Thoracic aorta (tissue), 2 donors: Measurements from ENCODE around the gene FAM177B. TPM values are rescaled to one million over a fixed set of nuclear protein-coding genes. Genes with fewer than 3 reads are reported as not detected.

Experiments used
- ATAC-seq: fragments of 150-250 bp; one replicate; pipeline ENCODE4 v1.8.0; 2017; ENCODE audit warnings: low read depth; ENCODE audit not compliant: insufficient number of reproducible peaks, low FRiP score
- DNase-seq: peaks from one replicate; pipeline ENCODE4 v3.0.0-alpha.2; 2020; ENCODE audit warnings: low spot score
- H3K27ac ChIP-seq, 2 donors: fragments of 200-600 bp; sonication (generic); 1 replicate in 1 of 2; 2 replicates in 1 of 2; pipeline ENCODE4 v1.5.1; 2016; ENCODE audit warnings: mild to moderate bottlenecking in 2 of 2, moderate library complexity in 2 of 2
- H3K27me3 ChIP-seq: fragments of 200-600 bp; sonication (generic); replicated peaks from 2 replicates; pipeline ENCODE4 v1.6.0; 2016; ENCODE audit warnings: mild to moderate bottlenecking; ENCODE audit not compliant: insufficient read depth
- H3K36me3 ChIP-seq: fragments of 200-600 bp; sonication (generic); one replicate; pipeline ENCODE4 v1.5.1; 2016
- H3K4me1 ChIP-seq, 2 donors: fragments of 200-600 bp; sonication (generic); 1 replicate in 1 of 2; 2 replicates in 1 of 2; pipeline versions ENCODE4 v1.5.1 to v1.6.0; 2016; ENCODE audit warnings: low read depth in 2 of 2, mild to moderate bottlenecking in 1 of 2; ENCODE audit not compliant: control insufficient read depth in 1 of 2
- H3K4me3 ChIP-seq: fragments of 200-600 bp; sonication (generic); 2 replicates; pipeline ENCODE4 v1.5.1; 2016; ENCODE audit warnings: mild to moderate bottlenecking
- H3K9me3 ChIP-seq: fragments of 200-600 bp; sonication (generic); 2 replicates; pipeline ENCODE4 v1.5.1; 2016
- CTCF ChIP-seq: fragments of 200-600 bp; sonication (generic); IDR thresholded peaks from one replicate; pipeline ENCODE4 v1.5.1; 2019; ENCODE audit warnings: antibody characterized with exemption
- total RNA-seq, 2 donors: library from RNA; depleted of rRNA; stranded (reverse); fragments of >200 nt; gene quantifications; one replicate each; pipeline versions ENCODE4 v1.1.0 to v1.2.3, GENCODE V29; 2016

Gene FAM177B
- total RNA-seq, 2 donors from 2014 or later = 3.1 TPM; not detected in 1

- Histone ChIP-seq H3K9me3 (peaks cover 7% of the 10 kb centered on the region), H3K36me3 (no peaks in the 10 kb centered on the region), H3K4me3 (no peak overlapping the region), H3K27me3 (no peaks in the 10 kb centered on the region), H3K27ac (no peak overlapping the region), H3K4me1 (no peaks in the 10 kb centered on the region)
- TF ChIP-seq CTCF = no peak
- ATAC-seq (no peak), DNase-seq (no peak)
Observed at GRCh38 chr1:222767152-222767571, 30.2 kb downstream of the FAM177B start.

DNA sequence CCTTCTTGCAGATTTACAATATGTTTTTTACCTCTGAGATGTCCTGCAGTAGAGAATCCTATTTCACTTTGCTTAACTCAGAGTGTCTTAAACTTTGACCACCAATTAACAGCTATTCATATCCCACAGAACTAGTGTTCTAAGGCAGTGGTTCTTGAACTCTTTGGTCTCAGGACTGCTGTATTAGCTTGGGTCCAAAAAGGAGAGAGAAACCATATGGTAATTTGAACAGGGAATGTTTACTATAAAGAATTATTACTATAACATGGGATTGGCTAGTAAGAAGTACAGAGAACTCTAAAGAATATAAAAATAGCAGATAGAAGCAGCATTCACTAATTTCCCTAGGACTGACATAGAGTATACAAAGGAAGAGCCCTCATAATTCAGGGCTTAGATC, 31.6 kb downstream of the FAM177B start:
- Histone ChIP-seq H3K4me1 (peaks cover 0 to 2% of the 10 kb centered on the region in 2 donors), H3K27ac (no peak overlapping the region), H3K27me3 (no peaks in the 10 kb centered on the region), H3K4me3 (no peak overlapping the region), H3K9me3 (peaks cover 7% of the 10 kb centered on the region), H3K36me3 (no peaks in the 10 kb centered on the region)
- no peak for ATAC-seq
- no peak for TF ChIP-seq CTCF
- DNase-seq = no peak

- H3K4me1 ChIP-seq = peaks cover 0 to 2% of the 10 kb centered on the region in 2 donors
- peaks cover 7% of the 10 kb centered on the region for H3K9me3 ChIP-seq
- TF ChIP-seq CTCF = no peak
- H3K4me3 ChIP-seq = no peak overlapping the region
- DNase-seq (no peak), ATAC-seq (no peak)
- H3K36me3 ChIP-seq = no peaks in the 10 kb centered on the region
- no peaks in the 10 kb centered on the region for H3K27me3 ChIP-seq
- H3K27ac ChIP-seq = no peak overlapping the region
Observed at GRCh38 chr1:222769181-222769580, 32.2 kb downstream of the FAM177B start.

GRCh38 chr1:222769971-222770620, 33.1 kb downstream of the FAM177B start:
- no peak for DNase-seq
- H3K27me3 ChIP-seq = no peaks in the 10 kb centered on the region
- no peak for TF ChIP-seq CTCF
- H3K4me1 ChIP-seq = peaks cover 0 to 2% of the 10 kb centered on the region in 2 donors
- no peak overlapping the region for H3K27ac ChIP-seq
- H3K4me3 ChIP-seq = no peak overlapping the region
- no peak for ATAC-seq
- peaks cover 7% of the 10 kb centered on the region for H3K9me3 ChIP-seq
- H3K36me3 ChIP-seq = no peaks in the 10 kb centered on the region

DNA sequence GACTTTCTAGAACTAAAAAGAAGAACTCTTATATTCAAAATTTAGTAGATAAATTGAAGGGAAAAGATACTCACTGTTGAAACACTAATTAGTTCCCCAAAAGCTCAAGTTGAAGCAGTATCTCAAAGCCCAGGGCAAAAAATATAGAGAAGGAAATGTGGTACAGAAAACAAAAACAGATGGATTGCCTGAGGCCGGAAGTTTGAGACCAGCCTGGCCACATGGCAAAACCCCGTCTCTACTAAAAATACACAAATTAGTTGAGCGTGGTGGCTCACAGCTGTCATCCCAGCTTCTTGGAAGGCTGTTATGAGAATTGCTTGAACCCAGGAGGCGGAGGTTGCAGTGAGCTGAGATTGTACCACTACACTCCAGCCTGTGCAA, 36.0 kb downstream of the FAM177B start:
- Histone ChIP-seq H3K4me3 (no peak overlapping the region), H3K4me1 (peaks cover 0 to 2% of the 10 kb centered on the region in 2 donors), H3K9me3 (peaks cover 7% of the 10 kb centered on the region), H3K27me3 (no peaks in the 10 kb centered on the region), H3K36me3 (no peaks in the 10 kb centered on the region), H3K27ac (peak overlapping the region in 1 of 2 donors; percentile 51)
- no peak for TF ChIP-seq CTCF
- ATAC-seq (no peak), DNase-seq (no peak)
